Trophoblast cell (in vitro differentiated cells and primary cell): ENCODE data around the gene KDM4B.

Experiments
- DNase-seq, 2 donors: peaks; one replicate each; pipeline ENCODE4 v3.0.0-alpha.2; 2016
- H2AFZ ChIP-seq: 2 replicates; pipeline ENCODE4 v1.6.1; 2013; ENCODE audit warnings: low read length, moderate library complexity, mild to moderate bottlenecking; ENCODE audit not compliant: insufficient read depth, poor library complexity
- H2AK5ac ChIP-seq: 2 replicates; pipeline ENCODE4 v1.6.1; 2013; ENCODE audit warnings: mild to moderate bottlenecking, low read length
- H2BK120ac ChIP-seq: 2 replicates; pipeline ENCODE4 v1.6.1; 2013; ENCODE audit warnings: low read length, mild to moderate bottlenecking, moderate library complexity; ENCODE audit not compliant: insufficient read depth, poor library complexity
- H2BK12ac ChIP-seq: 2 replicates; pipeline ENCODE4 v1.6.1; 2013; ENCODE audit warnings: mild to moderate bottlenecking, low read length, moderate library complexity
- H2BK5ac ChIP-seq: 2 replicates; pipeline ENCODE4 v1.6.1; 2013; ENCODE audit warnings: low read length, low read depth, moderate library complexity, mild to moderate bottlenecking; ENCODE audit not compliant: poor library complexity
- H3K14ac ChIP-seq: 2 replicates; pipeline ENCODE4 v1.6.1; 2013; ENCODE audit warnings: mild to moderate bottlenecking, low read length
- H3K18ac ChIP-seq: 2 replicates; pipeline ENCODE4 v1.6.1; 2013; ENCODE audit warnings: mild to moderate bottlenecking, low read length
- H3K23ac ChIP-seq: 2 replicates; pipeline ENCODE4 v1.6.1; 2013; ENCODE audit warnings: low read length
- H3K27ac ChIP-seq: 2 replicates; pipeline ENCODE4 v1.5.1; 2013; ENCODE audit warnings: low read depth, mild to moderate bottlenecking, inconsistent platforms, low read length, moderate library complexity
- H3K27me3 ChIP-seq: 2 replicates; pipeline ENCODE4 v1.6.1; 2013; ENCODE audit warnings: inconsistent platforms, mild to moderate bottlenecking, low read length, moderate library complexity; ENCODE audit not compliant: insufficient read depth
- H3K36me3 ChIP-seq, 2 experiments: 1 replicate in 1 of 2; 2 replicates in 1 of 2; pipeline ENCODE4 v1.6.1; 2013; ENCODE audit warnings: low read length in 2 of 2, mild to moderate bottlenecking in 2 of 2, moderate library complexity in 1 of 2; ENCODE audit not compliant: insufficient read depth in 2 of 2, control insufficient read depth in 1 of 2
- H3K4ac ChIP-seq: 2 replicates; pipeline ENCODE4 v1.6.1; 2013; ENCODE audit warnings: low read depth, mild to moderate bottlenecking, low read length, moderate library complexity
- H3K4me1 ChIP-seq, 2 experiments: 1 replicate in 1 of 2; 2 replicates in 1 of 2; pipeline ENCODE4 v1.6.1; 2013; ENCODE audit warnings: low read length in 2 of 2, mild to moderate bottlenecking in 2 of 2, moderate library complexity in 1 of 2; ENCODE audit not compliant: insufficient read depth in 2 of 2, control insufficient read depth in 1 of 2
- H3K4me2 ChIP-seq: 2 replicates; pipeline ENCODE4 v1.6.1; 2013; ENCODE audit warnings: inconsistent platforms, mild to moderate bottlenecking, low read length, moderate library complexity
- H3K4me3 ChIP-seq: 2 replicates; pipeline ENCODE4 v1.5.1; 2013; ENCODE audit warnings: mild to moderate bottlenecking, low read depth, low read length, inconsistent platforms
- H3K79me1 ChIP-seq: one replicate; pipeline ENCODE4 v1.6.1; 2013; ENCODE audit warnings: low read length
- H3K79me2 ChIP-seq: 2 replicates; pipeline ENCODE4 v1.6.1; 2013; ENCODE audit warnings: low read length, mild to moderate bottlenecking; ENCODE audit not compliant: control insufficient read depth, insufficient read depth, poor library complexity
- H3K9ac ChIP-seq: 2 replicates; pipeline ENCODE4 v1.6.1; 2013; ENCODE audit warnings: mild to moderate bottlenecking, low read length
- H3K9me3 ChIP-seq: 2 replicates; pipeline ENCODE4 v1.6.1; 2013; ENCODE audit warnings: low read depth, mild to moderate bottlenecking, control low read depth, inconsistent platforms, low read length; ENCODE audit not compliant: insufficient read depth
- H4K12ac ChIP-seq: 2 replicates; pipeline ENCODE4 v1.6.1; 2013; ENCODE audit warnings: low read depth, mild to moderate bottlenecking, low read length, moderate library complexity
- H4K8ac ChIP-seq: 2 replicates; pipeline ENCODE4 v1.6.1; 2013; ENCODE audit warnings: low read depth, mild to moderate bottlenecking, low read length, moderate library complexity
- H4K91ac ChIP-seq: one replicate; pipeline ENCODE4 v1.6.1; 2013; ENCODE audit warnings: low read depth, mild to moderate bottlenecking, low read length, moderate library complexity
- WGBS: extraction: QIAGEN DNeasy Blood & Tissue Kit; methylation state at CpG from one replicate; pipeline ENCODE4 v1.1.7; 2013; ENCODE audit warnings: missing lambda C conversion rate; ENCODE audit not compliant: insufficient read length, insufficient coverage; ENCODE audit errors: extremely low coverage; 5-methylcytosine and 5-hydroxymethylcytosine counted together

KDM4B gene

DNA sequence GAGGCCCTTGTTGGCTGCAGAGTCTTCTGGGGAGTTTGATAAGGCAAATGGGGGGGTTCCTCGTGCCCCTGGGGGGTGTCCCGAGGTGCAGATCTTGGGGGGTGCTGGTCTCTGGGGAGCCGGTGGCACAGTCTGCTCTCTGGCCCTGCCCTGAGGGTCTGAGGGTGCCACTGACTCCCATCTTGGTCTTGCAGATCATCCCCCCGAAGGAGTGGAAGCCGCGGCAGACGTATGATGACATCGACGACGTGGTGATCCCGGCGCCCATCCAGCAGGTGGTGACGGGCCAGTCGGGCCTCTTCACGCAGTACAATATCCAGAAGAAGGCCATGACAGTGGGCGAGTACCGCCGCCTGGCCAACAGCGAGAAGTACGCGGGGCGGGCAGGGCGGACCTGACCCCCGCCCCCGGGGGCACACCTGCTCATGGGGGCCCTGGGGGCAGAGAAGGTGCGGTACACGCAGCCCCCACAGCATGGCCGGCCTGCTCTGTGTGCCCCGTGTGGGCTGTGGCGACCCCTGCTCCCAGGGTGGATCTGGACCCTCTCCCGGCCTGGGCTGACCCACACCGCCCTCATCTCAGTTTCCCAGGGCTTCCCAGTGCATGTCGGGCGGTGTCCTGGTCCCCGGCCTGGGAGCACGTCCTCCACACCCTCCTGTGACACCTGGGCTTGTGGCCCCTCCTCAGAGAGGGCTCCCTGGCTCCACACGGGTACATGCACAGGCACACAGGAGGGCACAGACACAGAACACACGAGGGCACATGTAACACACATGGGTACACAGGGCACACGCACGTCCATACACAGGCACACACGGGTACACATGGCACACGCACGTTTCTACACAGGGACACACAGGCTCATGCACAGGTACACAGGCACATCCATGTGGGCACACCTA is 71.0 kb downstream of the KDM4B start:
- no peak overlapping the region for H2BK12ac ChIP-seq
- no peak overlapping the region for H3K23ac ChIP-seq
- WGBS: no CpG with 5 or more reads among the region's 43 CpGs
- peaks cover 71 to 77% of the 10 kb centered on the region in 2 experiments for H3K36me3 ChIP-seq
- H4K8ac ChIP-seq: no peak overlapping the region
- H3K4me3 ChIP-seq: peak overlapping the region; percentile 18
- no peak for DNase-seq
- H3K4me2 ChIP-seq: no peak overlapping the region
- H3K79me1 ChIP-seq: no peaks in the 10 kb centered on the region
- no peak overlapping the region for H4K91ac ChIP-seq
- peaks cover 0 to 2% of the 10 kb centered on the region in 2 experiments for H3K4me1 ChIP-seq
- no peak overlapping the region for H3K4ac ChIP-seq
- no peak overlapping the region for H3K9ac ChIP-seq
- H2BK120ac ChIP-seq: no peak overlapping the region
- H3K79me2 ChIP-seq: no peaks in the 10 kb centered on the region
- no peaks in the 10 kb centered on the region for H3K27me3 ChIP-seq
- no peak overlapping the region for H3K14ac ChIP-seq
- H3K18ac ChIP-seq: peak overlapping the region; percentile 2
- no peak overlapping the region for H2AK5ac ChIP-seq
- no peak overlapping the region for H3K27ac ChIP-seq
- H3K9me3 ChIP-seq: peaks cover 2% of the 10 kb centered on the region
- H2AFZ ChIP-seq: no peak overlapping the region
- H4K12ac ChIP-seq: no peak overlapping the region
- no peak overlapping the region for H2BK5ac ChIP-seq

DNA sequence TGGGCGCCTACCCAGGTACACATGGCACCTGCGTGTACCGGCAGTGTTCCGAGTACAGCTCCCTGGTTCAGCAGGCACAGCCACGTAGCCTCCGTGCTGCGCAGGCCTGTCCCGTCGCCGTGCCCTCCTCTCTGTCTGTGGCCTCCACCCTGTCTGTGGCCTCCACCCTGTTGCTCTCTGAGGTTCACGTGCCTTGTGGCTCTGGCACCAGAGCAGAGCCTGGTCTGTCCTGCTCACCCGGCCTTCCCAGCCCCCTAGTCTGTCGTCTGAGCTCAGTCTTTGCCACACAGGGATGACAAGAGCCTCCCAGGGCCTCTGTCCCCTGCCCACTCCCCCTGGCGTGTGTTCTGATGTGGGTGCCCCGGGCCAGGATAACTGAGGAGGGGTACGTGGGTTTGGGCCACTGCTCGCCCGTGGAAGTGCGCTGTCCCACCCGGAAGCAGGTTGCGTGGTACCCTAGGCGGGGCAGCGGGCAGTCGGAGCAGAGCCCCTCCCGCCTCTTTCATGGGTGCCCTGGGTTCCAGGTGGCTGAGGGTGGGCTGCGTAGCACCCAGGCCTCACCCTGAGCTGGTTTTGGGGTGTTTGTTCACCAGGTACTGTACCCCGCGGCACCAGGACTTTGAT is 71.7 kb downstream of the KDM4B start:
- no peak overlapping the region for H3K27ac ChIP-seq
- WGBS: no CpG with 5 or more reads among the region's 28 CpGs

DNA sequence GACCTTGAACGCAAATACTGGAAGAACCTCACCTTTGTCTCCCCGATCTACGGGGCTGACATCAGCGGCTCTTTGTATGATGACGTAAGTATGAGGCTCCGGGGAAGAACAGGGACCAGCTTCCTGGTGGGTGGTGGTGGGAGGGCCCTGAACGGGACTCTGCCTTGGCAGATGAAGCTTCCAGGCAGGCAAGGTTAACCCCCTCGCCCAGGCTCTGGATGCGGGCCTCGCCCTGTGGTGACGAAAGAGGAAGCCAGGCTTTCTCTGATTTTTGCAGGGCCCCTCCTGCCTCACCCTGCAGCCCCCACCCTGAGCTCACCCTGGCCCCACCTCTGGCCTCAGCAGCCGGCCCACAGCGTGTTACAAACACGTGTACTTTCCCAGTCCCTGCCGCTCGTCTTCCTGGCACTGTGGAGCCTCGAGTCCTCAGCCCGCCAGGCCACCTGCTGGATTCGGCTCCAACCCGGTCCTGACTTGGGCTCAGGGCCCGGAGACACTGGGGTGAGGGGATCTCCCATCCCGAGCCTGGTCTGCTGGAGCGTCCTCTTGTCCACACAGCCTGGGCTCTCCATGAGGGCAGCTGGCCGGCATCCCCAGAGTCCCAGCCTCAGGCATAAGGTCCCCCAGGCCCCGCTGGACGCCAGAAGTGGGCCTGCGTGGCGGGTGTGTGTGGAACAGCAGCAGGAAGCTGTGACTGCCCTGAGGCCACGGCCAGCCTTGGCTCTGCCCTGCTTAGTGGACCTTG is 72.4 kb downstream of the KDM4B start:
- H3K18ac ChIP-seq: no peak overlapping the region
- H3K27ac ChIP-seq: no peak overlapping the region
- H3K23ac ChIP-seq: no peak overlapping the region
- no peak overlapping the region for H3K4ac ChIP-seq
- H2BK12ac ChIP-seq: no peak overlapping the region
- H3K14ac ChIP-seq: no peak overlapping the region
- DNase-seq: no peak
- no peak overlapping the region for H2BK5ac ChIP-seq
- no peak overlapping the region for H4K91ac ChIP-seq
- no peak overlapping the region for H4K12ac ChIP-seq
- H3K4me1 ChIP-seq: peaks cover 0 to 2% of the 10 kb centered on the region in 2 experiments
- H3K9ac ChIP-seq: no peak overlapping the region
- no peak overlapping the region for H3K4me3 ChIP-seq
- no peak overlapping the region for H2BK120ac ChIP-seq
- H3K79me2 ChIP-seq: no peaks in the 10 kb centered on the region
- peaks cover 2% of the 10 kb centered on the region for H3K9me3 ChIP-seq
- no peak overlapping the region for H4K8ac ChIP-seq
- no CpG with 5 or more reads among the region's 29 CpGs for WGBS
- no peaks in the 10 kb centered on the region for H3K79me1 ChIP-seq
- H3K36me3 ChIP-seq: peaks cover 68 to 71% of the 10 kb centered on the region in 2 experiments
- H2AK5ac ChIP-seq: no peak overlapping the region
- no peak overlapping the region for H3K4me2 ChIP-seq
- H2AFZ ChIP-seq: no peak overlapping the region
- H3K27me3 ChIP-seq: no peaks in the 10 kb centered on the region

More for the DNA sequence above, 71.7 kb downstream of the KDM4B start:
- Histone ChIP-seq H3K9me3 (peaks cover 2% of the 10 kb centered on the region), H3K79me2 (no peaks in the 10 kb centered on the region), H3K36me3 (peaks cover 68 to 73% of the 10 kb centered on the region in 2 experiments), H3K4me3 (no peak overlapping the region), H3K14ac (no peak overlapping the region), H4K8ac (no peak overlapping the region), H3K79me1 (no peaks in the 10 kb centered on the region), H3K9ac (no peak overlapping the region), H2AK5ac (no peak overlapping the region), H3K18ac (no peak overlapping the region), H4K12ac (no peak overlapping the region), H3K4me2 (no peak overlapping the region), H4K91ac (no peak overlapping the region), H3K23ac (no peak overlapping the region), H3K4ac (no peak overlapping the region), H2BK120ac (no peak overlapping the region), H2AFZ (no peak overlapping the region), H2BK5ac (no peak overlapping the region), H3K27me3 (no peaks in the 10 kb centered on the region), H3K4me1 (peaks cover 0 to 2% of the 10 kb centered on the region in 2 experiments), H2BK12ac (no peak overlapping the region)
- no peak for DNase-seq

DNA sequence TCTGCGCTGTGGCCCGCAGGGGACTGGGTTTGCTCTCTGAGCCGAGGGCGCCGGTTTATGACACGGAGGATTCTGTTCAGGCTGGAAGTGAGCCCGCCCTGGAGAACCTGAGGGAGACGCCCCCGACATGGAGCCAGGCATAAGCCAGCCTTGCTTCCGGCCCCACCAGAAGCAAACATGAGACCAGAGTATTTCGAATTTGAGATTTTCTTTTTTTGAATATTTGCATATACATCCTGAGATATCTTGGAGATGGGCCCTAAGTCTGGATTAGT is 72.9 kb downstream of the KDM4B start:
- Histone ChIP-seq H3K9ac (no peak overlapping the region), H3K27me3 (no peaks in the 10 kb centered on the region), H3K14ac (no peak overlapping the region), H3K79me2 (no peaks in the 10 kb centered on the region), H3K36me3 (peaks cover 71 to 72% of the 10 kb centered on the region in 2 experiments), H3K4me1 (peaks cover 0 to 2% of the 10 kb centered on the region in 2 experiments), H2AFZ (no peak overlapping the region), H3K4me2 (no peak overlapping the region), H2BK5ac (no peak overlapping the region), H3K79me1 (no peaks in the 10 kb centered on the region), H3K18ac (no peak overlapping the region), H3K23ac (no peak overlapping the region), H2BK120ac (no peak overlapping the region), H3K4me3 (no peak overlapping the region), H3K4ac (no peak overlapping the region), H4K91ac (no peak overlapping the region), H3K27ac (no peak overlapping the region), H2AK5ac (no peak overlapping the region), H2BK12ac (no peak overlapping the region), H4K8ac (no peak overlapping the region), H3K9me3 (peaks cover 2% of the 10 kb centered on the region), H4K12ac (no peak overlapping the region)
- DNase-seq: no peak
- no CpG with 5 or more reads among the region's 11 CpGs for WGBS
